ENCODE results near the gene BCL2L1.

GRCh38 chr20:31667315-31668285 lies 55.1 kb downstream of the BCL2L1 start:
- TF ChIP-seq POLR2A (IDR thresholded peaks at IDR 0.05; ENCODE audit: low read depth, low read length), result no peak
- no peak for TF ChIP-seq POLR2AphosphoS5 (IDR thresholded peaks at IDR 0.05; ENCODE audit: low read depth, low read length)

Data from GM12891 (cell line).